ENCODE results near the gene WDPCP. TPM values are rescaled to one million over a fixed set of nuclear protein-coding genes. Genes with fewer than 3 reads are reported as not detected.

WDPCP gene
- total RNA-seq, 1 donor from 2014 or later: 8.9 TPM

DNA sequence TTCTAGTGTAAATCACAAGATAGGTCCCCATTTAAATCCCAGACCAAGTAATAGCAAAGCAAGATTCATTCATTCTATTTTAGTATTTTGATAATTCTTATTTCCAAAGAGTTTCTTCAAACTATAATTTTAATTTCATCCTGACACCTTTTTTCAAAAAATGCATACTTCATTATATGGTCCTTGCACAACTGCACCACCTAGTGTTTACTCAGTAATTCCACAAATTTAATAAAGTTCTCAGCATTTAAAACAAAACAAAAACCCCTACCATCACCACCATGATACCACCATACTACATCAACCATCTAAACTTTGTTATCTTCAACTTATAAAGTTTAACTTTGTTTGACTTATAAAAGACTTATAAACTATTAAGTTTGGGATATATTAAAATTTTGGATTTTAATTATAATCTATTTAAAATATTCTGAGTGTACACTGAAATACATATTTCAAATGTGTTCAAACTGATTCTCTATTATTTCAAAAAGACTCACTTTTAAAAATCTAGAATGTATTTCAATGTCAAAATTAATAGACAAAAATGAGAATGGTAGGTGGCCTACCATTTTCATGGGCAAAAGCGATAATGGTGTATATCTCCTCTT, 44.2 kb downstream of the WDPCP start:
- DNase-seq: no peak
- H3K36me3 Mint-ChIP-seq (ENCODE audit: low read depth): no peaks in the 10 kb centered on the region
- no peaks in the 10 kb centered on the region for H3K4me1 Mint-ChIP-seq
- no peak overlapping the region for H3K27ac Mint-ChIP-seq
- H3K9me3 Mint-ChIP-seq: no peaks in the 10 kb centered on the region
- H3K4me3 Mint-ChIP-seq: no peak overlapping the region
- H3K27me3 Mint-ChIP-seq: no peaks in the 10 kb centered on the region
- intact Hi-C loops (cut with micrococcal nuclease): loop anchor here (5.0 kb wide), 1 partner anchor 757 kb away; no protein-coding TSS in a partner anchor

DNA sequence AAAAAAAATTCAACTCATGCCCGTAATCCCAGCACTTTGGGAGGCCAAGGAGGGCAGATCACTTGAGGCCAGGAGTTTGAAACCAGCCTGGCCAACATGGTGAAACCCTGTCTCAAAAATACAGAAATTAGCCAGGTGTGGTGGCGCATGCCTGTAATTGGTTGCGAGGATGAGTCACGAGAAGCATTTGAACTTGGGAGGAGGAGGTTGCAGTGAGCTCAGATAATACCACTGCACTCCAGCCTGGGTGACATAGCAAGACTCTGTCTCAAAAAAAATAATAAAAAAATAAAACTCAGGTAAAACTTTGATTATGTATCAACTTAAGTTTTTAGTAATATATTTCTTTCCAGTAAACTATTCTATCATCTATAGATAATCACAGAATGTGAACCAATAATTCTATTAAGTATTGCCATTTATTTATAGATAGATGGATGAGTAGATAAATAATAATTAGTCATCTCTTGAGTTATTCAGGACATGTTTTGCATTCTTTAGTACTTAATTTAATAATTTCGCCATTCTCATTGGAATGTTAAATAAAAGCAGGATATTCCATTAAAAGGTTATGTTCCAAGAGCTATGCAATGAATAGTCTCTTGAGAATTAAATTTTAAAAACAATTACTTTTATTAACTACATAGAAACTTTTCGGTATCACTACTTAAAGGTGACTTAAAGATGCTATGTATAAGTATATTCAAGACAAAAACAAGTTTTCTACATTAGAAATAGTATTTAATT, 48.7 kb downstream of the WDPCP start:
- H3K9me3 Mint-ChIP-seq: peaks cover 7% of the 10 kb centered on the region
- DNase-seq: no peak
- intact Hi-C loops (cut with micrococcal nuclease): loop anchor here (5.0 kb wide), 1 partner anchor 752 kb away; no protein-coding TSS in a partner anchor
- H3K4me3 Mint-ChIP-seq: no peak overlapping the region
- H3K4me1 Mint-ChIP-seq: no peaks in the 10 kb centered on the region
- H3K36me3 Mint-ChIP-seq (ENCODE audit: low read depth): no peaks in the 10 kb centered on the region
- H3K27ac Mint-ChIP-seq: no peak overlapping the region
- no peaks in the 10 kb centered on the region for H3K27me3 Mint-ChIP-seq

DNA sequence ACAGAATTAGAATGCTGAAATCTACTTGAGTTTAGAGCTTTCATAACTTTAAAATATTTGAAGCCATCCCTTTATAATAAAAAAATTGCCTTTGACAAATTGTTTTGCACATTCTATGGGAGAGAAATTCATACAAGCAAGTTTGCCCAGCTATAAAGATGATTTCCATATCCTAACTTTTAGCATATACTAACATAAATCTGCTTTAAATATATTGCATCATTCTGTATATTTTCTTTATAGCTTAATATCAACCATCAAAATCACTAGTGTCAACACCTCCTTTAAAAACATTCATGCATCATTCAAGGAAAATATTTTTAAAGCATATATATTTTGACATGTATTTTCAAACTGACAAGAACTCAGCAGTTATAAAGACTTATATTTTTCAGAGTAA, 49.9 kb downstream of the WDPCP start:
- no peaks in the 10 kb centered on the region for H3K36me3 Mint-ChIP-seq (ENCODE audit: low read depth)
- DNase-seq: no peak
- H3K4me3 Mint-ChIP-seq: no peak overlapping the region
- peaks cover 7% of the 10 kb centered on the region for H3K9me3 Mint-ChIP-seq
- intact Hi-C loops (cut with micrococcal nuclease): no loop called here
- no peaks in the 10 kb centered on the region for H3K27me3 Mint-ChIP-seq
- no peak overlapping the region for H3K27ac Mint-ChIP-seq
- no peaks in the 10 kb centered on the region for H3K4me1 Mint-ChIP-seq

DNA sequence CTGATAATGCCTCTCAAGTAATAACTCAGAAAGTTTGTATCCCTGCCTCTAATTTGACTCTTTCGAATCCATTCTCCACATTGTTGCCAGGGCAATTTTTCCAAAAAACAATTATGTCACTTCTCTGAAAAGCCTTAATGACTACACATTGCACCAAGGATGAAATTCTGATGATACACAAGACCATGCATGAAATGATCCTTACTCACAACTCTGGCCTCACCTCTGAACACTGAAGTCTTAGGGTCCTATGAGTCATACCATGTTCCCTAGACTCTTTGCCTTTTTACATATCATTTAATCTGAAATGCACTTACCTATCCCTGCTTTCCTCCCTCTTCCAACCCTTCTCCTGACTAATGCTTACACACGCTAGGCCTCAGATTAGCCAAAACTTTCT, 51.0 kb downstream of the WDPCP start:
- no peak for DNase-seq
- H3K4me3 Mint-ChIP-seq: no peak overlapping the region
- no peaks in the 10 kb centered on the region for H3K4me1 Mint-ChIP-seq
- no peaks in the 10 kb centered on the region for H3K27me3 Mint-ChIP-seq
- intact Hi-C loops (cut with micrococcal nuclease): no loop called here
- no peak overlapping the region for H3K27ac Mint-ChIP-seq
- no peaks in the 10 kb centered on the region for H3K36me3 Mint-ChIP-seq (ENCODE audit: low read depth)
- H3K9me3 Mint-ChIP-seq: peaks cover 7% of the 10 kb centered on the region

DNA sequence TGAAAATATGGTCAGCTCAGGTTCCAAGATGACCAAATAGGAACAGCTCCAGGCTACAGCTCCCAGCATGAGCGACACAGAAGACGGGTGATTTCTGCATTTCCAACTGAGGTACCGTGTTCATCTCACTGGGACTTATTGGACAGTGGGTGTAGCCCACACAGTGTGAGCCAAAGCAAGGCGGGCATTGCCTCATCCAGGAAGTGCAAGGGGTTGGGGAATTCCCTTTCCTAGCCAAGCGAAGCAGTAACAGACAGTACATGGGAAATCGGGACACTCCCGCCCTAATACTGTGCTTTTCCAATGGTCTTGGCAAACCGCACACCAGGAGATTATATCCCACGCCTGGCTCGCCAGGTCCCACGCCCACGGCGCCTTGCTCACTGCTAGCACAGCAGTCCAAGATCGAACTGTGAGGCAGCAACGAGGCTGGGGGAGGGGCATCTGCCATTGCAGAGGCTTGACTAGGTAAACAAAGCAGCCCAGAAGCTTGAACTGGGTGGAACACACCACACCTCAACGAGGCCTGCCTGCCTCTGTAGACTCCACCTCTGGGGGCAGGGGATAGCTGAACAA, 57.5 kb downstream of the WDPCP start:
- Mint-ChIP-seq H3K9me3 (peaks cover 22% of the 10 kb centered on the region), H3K27ac (no peak overlapping the region), H3K36me3 (ENCODE audit: low read depth) (no peaks in the 10 kb centered on the region), H3K4me1 (no peaks in the 10 kb centered on the region), H3K27me3 (no peaks in the 10 kb centered on the region), H3K4me3 (no peak overlapping the region)
- intact Hi-C loops (cut with micrococcal nuclease): no loop called here
- DNase-seq: no peak

DNA sequence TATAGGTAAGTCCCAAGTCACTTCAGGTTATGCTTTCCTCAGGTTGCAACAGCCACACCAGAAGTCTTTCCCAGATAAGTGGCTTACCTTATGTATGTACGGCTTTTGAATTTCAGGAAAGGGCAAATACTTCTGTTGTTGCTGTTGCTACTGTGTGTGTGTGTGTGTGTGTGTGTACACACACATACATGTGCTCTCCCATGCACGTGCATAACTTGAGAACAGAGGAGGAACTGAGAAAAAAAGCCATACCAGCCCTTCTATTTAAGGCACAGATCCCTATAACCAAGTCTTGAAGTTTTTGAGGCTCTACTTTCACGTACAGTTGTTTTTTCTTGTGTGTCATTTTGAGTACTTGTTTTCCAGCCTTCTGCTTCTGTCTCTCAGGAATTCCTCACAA, 62.4 kb downstream of the WDPCP start:
- no peak for DNase-seq
- no peaks in the 10 kb centered on the region for H3K4me1 Mint-ChIP-seq
- H3K36me3 Mint-ChIP-seq (ENCODE audit: low read depth): peaks cover 3% of the 10 kb centered on the region
- H3K27me3 Mint-ChIP-seq: no peaks in the 10 kb centered on the region
- intact Hi-C loops (cut with micrococcal nuclease): no loop called here
- H3K4me3 Mint-ChIP-seq: no peak overlapping the region
- H3K9me3 Mint-ChIP-seq: peaks cover 39% of the 10 kb centered on the region
- no peak overlapping the region for H3K27ac Mint-ChIP-seq

DNA sequence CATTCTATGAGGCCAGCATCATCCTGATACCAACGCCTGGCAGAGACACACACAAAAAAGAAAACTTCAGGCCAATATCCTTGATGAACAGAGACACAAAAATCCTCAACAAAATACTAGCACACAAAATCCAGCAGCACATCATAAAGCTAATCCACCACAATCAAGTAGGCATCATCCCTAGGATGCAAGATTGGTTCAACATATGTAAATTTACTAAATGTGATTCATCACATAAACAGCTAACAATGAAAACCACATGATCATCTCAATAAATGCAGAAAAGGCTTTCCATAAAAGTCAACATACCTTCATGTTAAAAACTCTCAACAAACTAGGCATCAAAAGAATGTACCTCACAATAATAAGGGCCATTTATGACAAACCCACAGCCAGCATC, 65.3 kb downstream of the WDPCP start:
- intact Hi-C loops (cut with micrococcal nuclease): no loop called here
- DNase-seq: no peak
- no peaks in the 10 kb centered on the region for H3K27me3 Mint-ChIP-seq
- no peak overlapping the region for H3K4me3 Mint-ChIP-seq
- H3K9me3 Mint-ChIP-seq: peaks cover 29% of the 10 kb centered on the region
- no peaks in the 10 kb centered on the region for H3K4me1 Mint-ChIP-seq
- H3K27ac Mint-ChIP-seq: no peak overlapping the region
- H3K36me3 Mint-ChIP-seq (ENCODE audit: low read depth): peaks cover 3% of the 10 kb centered on the region

DNA sequence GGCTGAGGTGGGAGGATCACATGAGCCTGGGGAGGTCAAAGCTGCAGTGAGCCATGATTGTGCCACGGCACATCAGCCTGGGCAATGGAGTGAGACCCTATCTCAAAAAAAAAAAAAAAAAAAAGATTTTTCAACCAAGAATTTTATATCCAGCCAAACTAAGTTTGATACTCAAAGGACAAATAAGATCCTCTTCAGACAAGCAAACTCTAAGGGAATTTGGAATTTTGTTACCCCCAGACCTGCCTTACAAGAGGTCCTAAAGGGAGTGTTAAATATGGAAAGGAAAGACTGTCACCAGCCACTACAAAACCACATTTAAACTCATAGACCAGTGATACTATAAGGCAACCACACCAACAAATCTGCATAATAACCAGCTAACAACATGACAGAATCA, 67.5 kb downstream of the WDPCP start:
- H3K36me3 Mint-ChIP-seq (ENCODE audit: low read depth): peaks cover 3% of the 10 kb centered on the region
- no peak overlapping the region for H3K27ac Mint-ChIP-seq

DNA sequence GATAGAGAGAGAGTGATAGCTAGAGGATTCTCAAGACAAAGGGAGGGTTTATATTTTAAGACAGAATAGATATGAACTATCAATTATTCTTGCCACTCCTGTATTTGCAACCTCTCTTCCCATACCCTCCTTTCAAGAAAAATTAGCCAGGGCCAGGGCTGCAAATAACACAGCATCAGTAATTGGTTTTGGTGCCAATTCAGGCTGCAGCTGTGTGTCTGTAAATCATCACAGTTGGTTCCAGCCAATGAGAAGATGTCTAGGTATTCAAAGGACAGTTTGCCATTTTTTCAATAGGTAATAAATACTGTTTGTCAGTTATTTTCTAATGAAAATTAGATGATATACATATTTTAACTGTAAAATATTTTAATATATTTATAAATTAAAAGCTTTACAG, 73.5 kb downstream of the WDPCP start:
- Mint-ChIP-seq H3K4me3 (no peak overlapping the region), H3K4me1 (no peaks in the 10 kb centered on the region), H3K9me3 (peaks cover 8% of the 10 kb centered on the region), H3K27me3 (no peaks in the 10 kb centered on the region), H3K27ac (no peak overlapping the region), H3K36me3 (ENCODE audit: low read depth) (no peaks in the 10 kb centered on the region)
- intact Hi-C loops (cut with micrococcal nuclease): no loop called here
- no peak for DNase-seq

More for the DNA sequence above, 67.5 kb downstream of the WDPCP start:
- H3K9me3 Mint-ChIP-seq: peaks cover 29% of the 10 kb centered on the region
- no peak for DNase-seq
- H3K4me3 Mint-ChIP-seq: no peak overlapping the region
- intact Hi-C loops (cut with micrococcal nuclease): no loop called here
- no peaks in the 10 kb centered on the region for H3K27me3 Mint-ChIP-seq
- no peaks in the 10 kb centered on the region for H3K4me1 Mint-ChIP-seq

DNA sequence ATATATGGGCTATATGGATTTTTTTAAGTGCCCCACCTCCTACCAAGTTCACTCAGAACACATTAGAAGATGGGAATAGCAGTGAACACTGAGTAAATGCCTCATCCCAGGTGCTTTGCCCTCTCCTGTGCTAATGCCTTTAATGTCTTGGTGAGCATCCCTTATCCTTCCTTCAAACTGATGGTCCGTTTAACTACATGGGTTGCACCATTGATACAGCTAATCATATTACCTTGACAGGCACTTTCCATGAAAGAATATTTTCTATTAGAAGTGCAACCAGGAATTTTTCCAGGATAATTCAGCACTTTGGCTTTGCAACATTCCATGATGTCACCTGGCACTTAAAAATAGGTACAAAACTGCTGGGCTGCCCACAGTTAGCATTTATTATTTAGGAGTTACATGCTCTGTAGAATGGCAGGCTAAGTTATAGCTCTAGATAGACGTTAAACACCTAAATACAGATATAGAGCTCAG, 74.0 kb downstream of the WDPCP start:
- intact Hi-C loops (cut with micrococcal nuclease): no loop called here
- H3K4me1 Mint-ChIP-seq: no peaks in the 10 kb centered on the region
- no peaks in the 10 kb centered on the region for H3K36me3 Mint-ChIP-seq (ENCODE audit: low read depth)
- no peak overlapping the region for H3K4me3 Mint-ChIP-seq
- DNase-seq: no peak
- no peaks in the 10 kb centered on the region for H3K27me3 Mint-ChIP-seq
- H3K9me3 Mint-ChIP-seq: peaks cover 11% of the 10 kb centered on the region
- no peak overlapping the region for H3K27ac Mint-ChIP-seq

DNA sequence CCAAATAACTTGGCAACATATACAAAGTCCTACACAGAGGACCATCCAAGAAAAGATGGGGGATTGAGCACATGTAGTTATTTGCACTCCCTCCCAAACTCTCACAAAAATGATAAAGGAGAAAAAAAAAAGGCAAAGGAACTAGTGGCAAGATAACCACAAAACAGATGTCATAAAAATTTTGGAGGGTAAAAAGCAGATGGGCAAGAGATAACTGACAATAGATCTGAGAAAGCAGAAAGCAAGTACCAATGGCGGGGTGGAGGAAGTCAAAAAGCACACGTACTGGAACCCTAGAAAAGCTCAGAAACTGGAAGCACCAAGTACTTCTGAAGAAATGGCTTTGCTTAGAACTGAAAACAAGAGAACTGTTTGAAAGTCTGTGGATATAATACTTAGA, 82.0 kb downstream of the WDPCP start:
- peak overlapping the region; percentile 28 for H3K4me3 Mint-ChIP-seq
- no peak for DNase-seq
- peaks cover 24% of the 10 kb centered on the region for H3K9me3 Mint-ChIP-seq
- intact Hi-C loops (cut with micrococcal nuclease): no loop called here
- no peaks in the 10 kb centered on the region for H3K27me3 Mint-ChIP-seq
- H3K36me3 Mint-ChIP-seq (ENCODE audit: low read depth): peaks cover 2% of the 10 kb centered on the region
- H3K27ac Mint-ChIP-seq: no peak overlapping the region
- peaks cover 7% of the 10 kb centered on the region for H3K4me1 Mint-ChIP-seq

DNA sequence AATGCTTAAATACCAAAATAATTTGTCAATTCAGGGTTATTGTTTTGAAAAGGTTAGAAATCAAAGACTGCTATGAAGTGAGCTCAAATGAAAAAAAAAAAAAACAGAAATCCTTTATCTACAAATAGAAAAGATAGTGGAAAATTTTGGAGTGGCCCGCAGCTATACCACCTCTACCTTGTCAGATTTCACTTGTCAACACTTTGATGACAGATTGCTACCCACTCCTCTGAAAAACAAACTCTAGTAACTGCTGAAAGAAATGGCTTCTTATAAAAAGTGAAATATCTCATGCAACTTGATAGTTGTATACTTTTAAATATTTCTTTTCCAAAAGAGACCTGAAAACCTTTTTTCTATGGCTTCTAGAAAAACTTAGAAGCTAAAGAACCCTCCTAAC, 84.5 kb downstream of the WDPCP start:
- Mint-ChIP-seq H3K36me3 (ENCODE audit: low read depth) (peaks cover 2% of the 10 kb centered on the region), H3K27me3 (no peaks in the 10 kb centered on the region)
- intact Hi-C loops (cut with micrococcal nuclease): no loop called here

DNA sequence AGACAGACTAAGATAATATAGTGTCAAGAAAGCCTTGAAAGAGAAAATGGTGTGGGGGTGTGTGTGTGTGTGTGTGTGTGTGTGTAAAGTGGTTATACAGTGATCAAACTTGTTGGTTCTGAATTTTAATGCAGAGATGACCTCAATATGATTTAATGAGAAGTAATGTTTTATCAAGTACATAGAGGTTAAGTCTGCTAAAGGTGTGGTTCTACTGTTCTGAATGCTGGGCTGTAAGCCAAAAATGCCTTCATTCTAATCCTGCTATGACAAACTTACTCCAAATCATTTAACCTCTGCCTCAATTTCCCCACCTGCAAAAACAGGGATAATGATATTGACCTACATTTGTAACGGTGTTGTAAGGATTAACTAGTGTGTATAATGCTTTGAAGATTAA, 87.9 kb downstream of the WDPCP start:
- Mint-ChIP-seq H3K27ac (no peak overlapping the region), H3K4me3 (no peak overlapping the region), H3K27me3 (no peaks in the 10 kb centered on the region), H3K9me3 (no peaks in the 10 kb centered on the region), H3K4me1 (no peaks in the 10 kb centered on the region), H3K36me3 (ENCODE audit: low read depth) (no peaks in the 10 kb centered on the region)
- intact Hi-C loops (cut with micrococcal nuclease): no loop called here
- DNase-seq: no peak

More for the DNA sequence above, 84.5 kb downstream of the WDPCP start:
- H3K27ac Mint-ChIP-seq: no peak overlapping the region
- H3K4me3 Mint-ChIP-seq: no peak overlapping the region
- peaks cover 7% of the 10 kb centered on the region for H3K4me1 Mint-ChIP-seq
- H3K9me3 Mint-ChIP-seq: peaks cover 9% of the 10 kb centered on the region
- DNase-seq: no peak

DNA sequence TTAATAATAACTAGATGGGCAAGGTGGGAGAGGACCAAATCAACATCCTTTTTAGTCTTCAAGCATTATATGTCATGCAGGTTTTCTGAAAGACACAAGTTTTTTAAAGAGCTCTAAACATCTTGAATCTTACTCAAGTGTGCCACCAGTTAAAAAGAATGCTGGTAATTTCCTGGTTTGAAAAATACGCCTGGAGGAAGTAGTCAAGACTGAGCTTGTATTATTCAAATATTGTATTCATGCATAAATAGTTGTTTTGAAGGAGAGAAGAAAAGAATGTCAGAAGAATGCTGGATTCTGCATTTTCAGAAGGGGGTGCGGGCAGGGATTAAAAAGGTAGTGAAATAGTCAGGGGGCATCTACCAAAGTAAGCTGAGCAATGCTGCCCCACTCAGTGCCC, 90.7 kb downstream of the WDPCP start:
- no peak overlapping the region for H3K4me3 Mint-ChIP-seq
- DNase-seq: no peak
- no peaks in the 10 kb centered on the region for H3K27me3 Mint-ChIP-seq
- H3K36me3 Mint-ChIP-seq (ENCODE audit: low read depth): no peaks in the 10 kb centered on the region
- no peak overlapping the region for H3K27ac Mint-ChIP-seq
- H3K9me3 Mint-ChIP-seq: no peaks in the 10 kb centered on the region
- intact Hi-C loops (cut with micrococcal nuclease): no loop called here
- no peaks in the 10 kb centered on the region for H3K4me1 Mint-ChIP-seq

Measured in activated CD4-positive, alpha-beta T cell treated with anti-CD3 and anti-CD28 coated beads, Interleukin-2, amount 10 ng/mL, durations not matched to agents 24 days and 14 days (primary cell).